GM12865 (cell line): ENCODE data around the gene DUOX1.

Experiments
- DNase-seq: peaks from one replicate; pipeline ENCODE4 v3.0.0; 2010; ENCODE audit warnings: low read depth
- H3K4me3 ChIP-seq: 2 replicates; pipeline ENCODE4 v1.5.1; 2011; ENCODE audit warnings: mild to moderate bottlenecking, low read depth, low read length, control low read depth
- TF ChIP-seq, protein P1 (sequence below): IDR thresholded peaks from 2 replicates; pipeline ENCODE4 v1.5.1; 2011; ENCODE audit warnings: low read length, control low read depth, low read depth, inconsistent platforms; ENCODE audit not compliant: insufficient read depth; ENCODE audit errors: missing control alignments

Gene DUOX1

DNA sequence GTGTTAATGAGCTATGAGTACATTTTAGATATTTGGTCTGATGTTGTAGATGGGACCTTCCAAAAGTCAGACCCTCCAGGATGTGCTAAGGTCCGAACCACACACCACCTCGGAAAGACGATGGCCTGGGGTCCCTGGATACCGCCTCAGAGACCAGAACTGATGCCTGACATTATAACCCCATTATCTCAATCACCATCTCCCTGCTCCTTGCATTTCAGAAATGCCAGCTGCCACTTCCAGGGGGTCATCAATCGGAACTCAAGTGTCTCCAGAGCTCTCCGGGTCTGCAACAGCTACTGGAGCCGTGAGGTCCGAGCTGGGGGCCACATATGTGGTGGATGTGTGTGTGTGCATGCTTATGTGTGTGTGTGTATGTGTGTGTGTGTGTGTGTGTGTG lies 7.9 kb downstream of the DUOX1 start:
- no peak overlapping the region for H3K4me3 ChIP-seq
- TF ChIP-seq, protein P1, sequence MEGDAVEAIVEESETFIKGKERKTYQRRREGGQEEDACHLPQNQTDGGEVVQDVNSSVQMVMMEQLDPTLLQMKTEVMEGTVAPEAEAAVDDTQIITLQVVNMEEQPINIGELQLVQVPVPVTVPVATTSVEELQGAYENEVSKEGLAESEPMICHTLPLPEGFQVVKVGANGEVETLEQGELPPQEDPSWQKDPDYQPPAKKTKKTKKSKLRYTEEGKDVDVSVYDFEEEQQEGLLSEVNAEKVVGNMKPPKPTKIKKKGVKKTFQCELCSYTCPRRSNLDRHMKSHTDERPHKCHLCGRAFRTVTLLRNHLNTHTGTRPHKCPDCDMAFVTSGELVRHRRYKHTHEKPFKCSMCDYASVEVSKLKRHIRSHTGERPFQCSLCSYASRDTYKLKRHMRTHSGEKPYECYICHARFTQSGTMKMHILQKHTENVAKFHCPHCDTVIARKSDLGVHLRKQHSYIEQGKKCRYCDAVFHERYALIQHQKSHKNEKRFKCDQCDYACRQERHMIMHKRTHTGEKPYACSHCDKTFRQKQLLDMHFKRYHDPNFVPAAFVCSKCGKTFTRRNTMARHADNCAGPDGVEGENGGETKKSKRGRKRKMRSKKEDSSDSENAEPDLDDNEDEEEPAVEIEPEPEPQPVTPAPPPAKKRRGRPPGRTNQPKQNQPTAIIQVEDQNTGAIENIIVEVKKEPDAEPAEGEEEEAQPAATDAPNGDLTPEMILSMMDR: no peak
- DNase-seq: no peak

DNA sequence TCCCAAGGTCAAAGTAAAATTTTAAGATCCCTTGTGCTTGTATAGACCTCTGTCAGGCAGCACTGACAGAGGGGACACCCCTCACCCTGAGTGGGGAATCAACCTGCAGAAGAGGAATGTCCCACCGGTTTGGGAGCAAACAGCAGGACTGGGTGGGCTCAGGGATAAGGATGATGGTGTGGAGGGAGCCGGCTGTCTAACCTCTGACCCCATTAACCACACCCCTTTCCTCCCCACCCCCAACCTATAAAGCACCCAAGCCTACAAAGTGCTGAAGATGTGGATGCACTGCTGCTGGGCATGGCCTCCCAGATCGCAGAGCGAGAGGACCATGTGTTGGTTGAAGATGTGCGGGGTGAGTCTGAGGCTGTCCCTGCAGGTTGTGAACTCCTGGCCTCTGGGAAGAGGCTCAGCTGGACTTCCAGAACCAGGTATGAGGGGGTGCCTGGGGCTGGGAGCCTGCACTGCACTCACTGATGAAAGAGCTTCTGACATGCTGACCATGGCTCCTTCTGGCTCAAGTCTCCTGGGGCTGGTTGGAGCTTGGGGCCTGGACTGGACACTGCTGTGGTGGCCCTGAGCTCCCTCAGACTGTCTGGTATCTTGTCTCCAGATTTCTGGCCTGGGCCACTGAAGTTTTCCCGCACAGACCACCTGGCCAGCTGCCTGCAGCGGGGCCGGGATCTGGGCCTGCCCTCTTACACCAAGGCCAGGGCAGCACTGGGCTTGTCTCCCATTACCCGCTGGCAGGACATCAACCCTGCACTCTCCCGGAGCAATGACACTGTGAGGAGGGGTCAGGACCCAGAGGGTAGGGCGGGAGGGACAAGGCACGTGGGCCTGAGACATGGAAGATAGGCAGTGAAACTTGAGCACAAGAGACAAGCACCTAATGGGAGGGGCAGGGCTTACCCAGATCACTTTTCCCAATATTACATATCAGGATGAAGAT lies 9.3 kb downstream of the DUOX1 start:
- TF ChIP-seq, protein P1: no peak
- no peak overlapping the region for H3K4me3 ChIP-seq
- DNase-seq: no peak

DNA sequence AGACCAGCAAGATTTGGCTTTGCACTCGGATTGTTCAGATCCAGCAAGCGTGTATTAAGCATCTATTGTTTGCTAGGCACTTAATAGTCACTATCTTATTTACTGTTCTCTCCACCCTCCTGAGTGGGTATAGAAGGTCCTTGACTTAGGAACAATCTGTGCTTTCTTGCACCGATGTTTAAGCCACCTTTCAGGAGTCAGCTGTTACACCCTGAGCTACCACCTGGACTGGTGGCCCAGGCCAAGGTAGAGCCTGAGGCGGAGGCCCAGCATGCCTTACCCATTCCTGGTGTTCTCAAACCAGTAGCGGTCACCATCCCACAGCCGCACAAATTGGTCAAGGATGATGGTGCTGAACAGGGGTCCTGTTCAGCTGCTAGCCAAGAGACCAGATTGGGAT lies 10.0 kb downstream of the DUOX1 start:
- DNase-seq: no peak
- no peak overlapping the region for H3K4me3 ChIP-seq
- TF ChIP-seq, protein P1: no peak

DNA sequence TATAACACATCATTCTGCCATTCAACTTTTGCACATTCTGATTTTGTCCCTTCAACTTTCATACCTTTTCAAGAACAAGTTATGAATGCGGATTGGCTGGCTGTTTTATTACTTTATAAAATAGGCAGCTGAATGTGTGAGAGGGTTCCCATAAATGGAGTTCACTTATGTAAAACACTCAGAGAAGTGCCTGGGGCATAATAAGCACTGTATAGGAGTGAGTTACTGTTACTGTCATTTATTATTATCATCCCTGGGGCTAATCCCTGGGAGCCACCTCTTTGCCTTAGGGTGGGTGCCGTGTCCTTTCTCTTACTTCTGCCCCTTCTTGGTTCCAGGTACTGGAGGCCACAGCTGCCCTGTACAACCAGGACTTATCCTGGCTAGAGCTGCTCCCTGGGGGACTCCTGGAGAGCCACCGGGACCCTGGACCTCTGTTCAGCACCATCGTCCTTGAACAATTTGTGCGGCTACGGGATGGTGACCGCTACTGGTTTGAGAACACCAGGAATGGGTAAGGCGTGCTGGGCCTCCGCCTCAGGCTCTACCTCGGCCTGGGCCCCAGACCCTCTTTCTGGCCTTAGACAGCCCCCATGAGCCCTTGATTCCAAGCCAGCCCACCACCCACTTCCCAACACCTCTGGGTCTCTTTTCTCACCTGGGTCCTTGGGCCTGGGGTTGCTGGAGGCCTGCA lies 10.9 kb downstream of the DUOX1 start:
- TF ChIP-seq, protein P1: no peak
- DNase-seq: no peak

DNA sequence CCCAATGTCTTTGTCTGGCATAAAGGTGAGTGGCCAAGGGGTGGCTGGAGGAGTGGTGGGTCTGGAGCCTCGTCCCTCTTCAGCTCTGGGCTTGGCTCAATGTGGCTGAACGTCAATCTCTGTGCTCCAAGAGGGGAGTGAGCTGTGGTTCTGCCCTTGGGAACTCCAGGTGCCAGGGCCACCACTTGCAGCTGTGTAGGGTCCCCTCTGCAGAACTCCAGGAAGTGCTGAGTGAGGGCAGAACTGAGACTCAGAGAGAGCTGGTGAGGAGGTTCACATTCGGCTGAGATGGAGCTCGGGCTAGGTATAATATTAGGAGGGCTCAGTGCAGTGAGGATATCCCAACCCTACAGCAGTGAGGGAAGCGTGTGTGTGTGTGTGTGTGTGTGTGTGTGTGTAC lies 11.6 kb downstream of the DUOX1 start:
- TF ChIP-seq, protein P1: no peak
- no peak for DNase-seq
- no peak overlapping the region for H3K4me3 ChIP-seq

More for the DNA sequence above, 10.9 kb downstream of the DUOX1 start:
- H3K4me3 ChIP-seq: no peak overlapping the region

DNA sequence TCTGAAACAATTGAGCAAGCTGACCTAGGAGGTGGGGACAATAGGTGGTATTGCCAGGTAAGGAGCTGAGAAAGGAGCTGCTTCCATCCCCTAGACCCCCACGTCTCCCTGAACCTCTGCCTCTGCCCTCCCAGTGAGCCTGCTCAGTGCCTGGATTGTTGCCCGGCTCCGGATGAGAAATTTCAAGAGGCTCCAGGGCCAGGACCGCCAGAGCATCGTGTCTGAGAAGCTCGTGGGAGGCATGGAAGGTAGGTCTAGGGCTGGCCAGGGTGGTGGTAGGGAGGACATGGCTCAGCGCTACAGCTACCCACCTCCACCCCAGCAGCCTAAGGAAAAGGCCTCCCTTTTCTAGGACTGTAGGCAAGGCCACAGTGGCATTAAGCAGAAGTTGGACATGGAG lies 13.3 kb downstream of the DUOX1 start:
- no peak overlapping the region for H3K4me3 ChIP-seq
- TF ChIP-seq, protein P1: no peak
- DNase-seq: no peak
